ENCODE measurements around the gene FHIT.

- TF ChIP-seq POLR2A (IDR thresholded peaks at IDR 0.05) (no peak), CTCF (IDR thresholded peaks at IDR 0.05 in 4 of 5, conservative IDR thresholded peaks at IDR 0.05 in 1 of 5) (no peak)
These were observed 1253.2 kb downstream of the FHIT start for GRCh38 chr3:59998058-59998457.
